Activated CD4-positive, alpha-beta T cell treated with anti-CD3 and anti-CD28 coated beads, Interleukin-2, amount 50 U/mL, for 48 hours (primary cell): ENCODE data around the gene AGRN.

ENCODE experiments used
- DNase-seq, 2 experiments: peaks; one replicate each; pipeline ENCODE4 v3.0.0-alpha.2; 2020

AGRN gene

DNA sequence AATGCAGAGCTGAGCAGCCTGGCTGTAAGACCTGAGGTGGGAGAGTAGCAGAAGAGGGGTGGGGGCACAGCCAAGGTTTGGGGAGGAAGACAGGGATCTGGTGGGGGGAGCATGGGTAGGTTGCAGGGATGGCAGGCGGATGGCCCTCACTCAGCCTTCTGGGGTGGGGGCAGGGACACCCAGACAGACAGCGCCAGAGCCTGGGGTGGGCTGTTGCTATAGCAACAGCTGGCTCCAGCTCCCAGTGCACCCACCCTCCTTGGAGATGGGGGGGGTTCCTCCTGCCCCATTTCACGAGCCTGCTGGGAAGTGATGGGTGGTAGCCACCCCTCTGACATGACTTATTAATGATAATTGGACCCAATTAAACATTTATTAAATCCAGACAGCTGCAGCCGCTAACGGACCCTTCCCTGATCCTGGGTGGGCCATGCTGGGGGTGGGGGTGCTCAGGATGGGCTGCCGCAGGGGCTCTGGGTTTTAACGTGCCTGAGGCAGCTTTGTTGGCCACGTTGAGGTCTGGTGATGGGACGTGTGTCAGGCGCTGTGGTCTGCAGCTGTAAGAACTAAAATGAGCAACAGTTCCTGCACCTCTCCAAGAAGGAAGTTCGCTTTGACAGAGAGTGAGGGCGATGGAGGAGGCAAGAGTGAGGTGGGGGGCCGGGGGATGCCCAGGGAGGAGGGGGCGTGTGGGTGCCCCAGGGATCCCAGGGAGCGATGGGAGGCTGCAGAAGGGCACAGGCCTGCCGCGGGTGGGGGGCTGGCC lies 19.4 kb downstream of the AGRN start:
- peak in 1 of 2 experiments; percentile 49 for DNase-seq

DNA sequence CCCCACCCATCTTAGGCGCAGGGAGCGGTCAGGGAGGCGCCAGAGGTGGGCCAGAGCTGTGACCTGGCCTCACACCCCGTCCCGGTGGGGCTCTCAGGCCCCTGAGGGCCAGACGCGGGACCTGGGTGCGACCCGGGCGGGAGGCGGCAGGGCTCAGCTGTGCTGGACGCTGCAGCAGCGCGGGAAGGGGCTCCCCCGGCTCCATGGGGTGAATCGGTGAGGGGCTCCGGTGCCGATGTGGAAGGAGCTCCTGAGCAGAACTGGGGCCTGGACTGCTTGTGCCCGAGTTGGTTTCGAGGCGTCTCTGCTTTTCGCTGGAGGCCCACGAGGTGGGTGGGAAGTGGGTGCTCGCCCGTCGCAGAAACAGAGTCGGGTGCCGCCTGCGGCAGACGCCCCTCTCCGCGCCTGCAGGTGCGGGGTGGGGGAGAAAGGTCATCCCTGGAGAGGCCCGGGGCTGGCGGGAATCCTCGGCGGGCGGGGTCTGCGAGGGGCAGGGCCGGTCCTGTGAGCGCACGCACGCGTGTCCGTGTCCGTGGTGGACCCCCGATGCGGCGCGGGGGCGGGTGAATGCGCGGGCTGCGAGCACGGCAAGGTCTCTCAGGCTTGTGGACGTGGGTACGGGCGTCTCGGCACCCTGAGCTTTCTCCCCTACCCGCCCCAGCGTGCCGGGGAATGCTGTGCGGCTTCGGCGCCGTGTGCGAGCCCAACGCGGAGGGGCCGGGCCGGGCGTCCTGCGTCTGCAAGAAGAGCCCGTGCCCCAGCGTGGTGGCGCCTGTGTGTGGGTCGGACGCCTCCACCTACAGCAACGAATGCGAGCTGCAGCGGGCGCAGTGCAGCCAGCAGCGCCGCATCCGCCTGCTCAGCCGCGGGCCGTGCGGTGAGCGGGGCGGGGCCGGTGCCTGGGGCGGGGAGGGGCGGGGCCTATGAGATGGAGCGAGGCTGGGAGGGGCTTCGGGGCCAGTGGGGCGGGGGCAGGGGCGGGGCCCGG lies 20.4 kb downstream of the AGRN start:
- DNase-seq: peak; percentile 72

DNA sequence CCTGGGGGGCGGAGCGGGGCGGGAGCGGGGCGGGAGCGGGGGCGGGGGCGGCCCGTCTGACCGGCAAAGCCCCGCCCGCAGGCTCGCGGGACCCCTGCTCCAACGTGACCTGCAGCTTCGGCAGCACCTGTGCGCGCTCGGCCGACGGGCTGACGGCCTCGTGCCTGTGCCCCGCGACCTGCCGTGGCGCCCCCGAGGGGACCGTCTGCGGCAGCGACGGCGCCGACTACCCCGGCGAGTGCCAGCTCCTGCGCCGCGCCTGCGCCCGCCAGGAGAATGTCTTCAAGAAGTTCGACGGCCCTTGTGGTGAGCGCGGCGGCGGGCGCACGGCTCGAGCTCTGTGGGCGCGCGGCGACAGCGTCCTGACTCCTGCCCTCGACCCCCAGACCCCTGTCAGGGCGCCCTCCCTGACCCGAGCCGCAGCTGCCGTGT lies 21.2 kb downstream of the AGRN start:
- DNase-seq: no peak

DNA sequence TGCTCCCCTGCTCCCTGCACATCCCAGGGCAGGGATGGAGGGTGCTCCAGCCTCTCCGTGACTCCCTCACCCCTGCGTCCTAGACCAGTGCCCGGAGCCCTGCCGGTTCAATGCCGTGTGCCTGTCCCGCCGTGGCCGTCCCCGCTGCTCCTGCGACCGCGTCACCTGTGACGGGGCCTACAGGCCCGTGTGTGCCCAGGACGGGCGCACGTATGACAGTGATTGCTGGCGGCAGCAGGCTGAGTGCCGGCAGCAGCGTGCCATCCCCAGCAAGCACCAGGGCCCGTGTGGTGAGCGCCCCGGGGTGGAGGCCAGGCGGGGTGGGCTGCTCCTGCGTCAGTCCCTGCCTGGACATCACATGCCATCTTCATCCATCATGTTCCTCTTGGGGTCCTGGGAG lies 22.0 kb downstream of the AGRN start:
- no peak for DNase-seq

DNA sequence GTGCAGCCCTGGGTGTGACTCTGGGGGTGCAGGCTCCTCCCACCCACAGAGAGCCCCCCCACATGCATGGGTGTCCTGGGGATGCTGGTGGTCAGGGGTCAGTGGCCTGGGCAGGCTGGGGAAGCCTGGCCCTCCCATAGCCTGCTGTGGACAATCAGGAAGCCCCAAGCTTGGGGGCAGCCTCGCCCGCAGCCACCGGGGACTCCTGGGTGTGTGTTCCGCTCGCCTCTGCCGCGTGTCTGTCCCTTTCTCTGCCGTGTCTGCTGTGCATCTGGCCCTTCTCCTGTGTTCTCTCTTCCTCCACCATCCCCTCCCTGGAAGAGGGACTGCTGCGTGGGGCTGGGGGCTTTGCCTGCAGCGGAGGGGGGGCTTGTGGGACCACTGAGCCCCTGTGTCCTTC lies 22.9 kb downstream of the AGRN start:
- no peak for DNase-seq

DNA sequence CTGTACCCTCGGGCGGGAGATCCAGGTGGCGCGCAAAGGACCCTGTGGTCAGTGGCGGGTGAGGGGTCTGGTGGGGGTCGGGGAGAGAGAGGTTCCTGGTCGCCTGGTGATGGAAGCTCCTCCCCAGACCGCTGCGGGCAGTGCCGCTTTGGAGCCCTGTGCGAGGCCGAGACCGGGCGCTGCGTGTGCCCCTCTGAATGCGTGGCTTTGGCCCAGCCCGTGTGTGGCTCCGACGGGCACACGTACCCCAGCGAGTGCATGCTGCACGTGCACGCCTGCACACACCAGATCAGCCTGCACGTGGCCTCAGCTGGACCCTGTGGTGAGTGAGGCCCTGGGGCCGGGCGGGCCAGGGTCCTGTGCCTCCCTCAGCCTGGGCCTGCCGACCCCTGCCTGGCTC lies 23.5 kb downstream of the AGRN start:
- DNase-seq: no peak

DNA sequence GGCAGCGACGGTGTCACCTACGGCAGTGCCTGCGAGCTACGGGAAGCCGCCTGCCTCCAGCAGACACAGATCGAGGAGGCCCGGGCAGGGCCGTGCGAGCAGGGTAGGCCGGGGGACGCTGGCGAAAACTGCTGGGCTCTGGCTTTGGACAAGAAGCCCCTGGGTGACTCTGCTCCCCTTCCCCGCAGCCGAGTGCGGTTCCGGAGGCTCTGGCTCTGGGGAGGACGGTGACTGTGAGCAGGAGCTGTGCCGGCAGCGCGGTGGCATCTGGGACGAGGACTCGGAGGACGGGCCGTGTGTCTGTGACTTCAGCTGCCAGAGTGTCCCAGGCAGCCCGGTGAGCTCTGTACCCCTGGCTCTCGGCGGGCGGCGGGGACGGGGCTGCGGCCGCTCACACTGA lies 24.0 kb downstream of the AGRN start:
- DNase-seq: no peak

DNA sequence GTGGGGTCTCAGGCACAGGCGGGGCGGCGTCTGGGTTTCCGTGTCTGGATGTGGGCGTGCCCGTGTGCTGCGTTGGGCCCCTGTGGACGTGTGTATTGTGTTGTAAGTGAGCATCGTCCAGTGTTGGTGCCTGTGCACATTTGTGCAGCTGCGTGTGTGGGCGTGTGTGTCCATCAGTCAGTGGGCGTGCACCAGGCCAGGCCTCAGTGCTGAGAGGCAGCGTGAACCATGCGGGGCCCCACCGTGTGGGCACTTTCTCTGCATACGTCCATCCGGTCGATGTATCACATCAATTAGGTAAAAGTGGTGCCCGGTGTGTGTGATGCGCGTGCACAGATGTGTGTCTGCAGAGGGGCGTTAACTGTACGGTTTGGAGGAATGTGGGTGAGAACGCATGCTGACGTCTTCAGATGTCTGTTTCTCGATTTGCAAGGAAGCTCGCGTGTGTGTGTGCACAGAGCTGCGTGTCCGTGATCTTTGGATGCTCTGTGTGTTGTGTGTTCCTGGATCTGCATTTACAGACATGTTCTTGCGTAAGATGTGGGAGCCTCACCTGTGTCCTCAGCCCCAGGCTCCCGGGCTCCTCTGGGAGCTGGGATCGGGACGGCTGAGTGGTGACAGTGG lies 24.6 kb downstream of the AGRN start:
- no peak for DNase-seq

DNA sequence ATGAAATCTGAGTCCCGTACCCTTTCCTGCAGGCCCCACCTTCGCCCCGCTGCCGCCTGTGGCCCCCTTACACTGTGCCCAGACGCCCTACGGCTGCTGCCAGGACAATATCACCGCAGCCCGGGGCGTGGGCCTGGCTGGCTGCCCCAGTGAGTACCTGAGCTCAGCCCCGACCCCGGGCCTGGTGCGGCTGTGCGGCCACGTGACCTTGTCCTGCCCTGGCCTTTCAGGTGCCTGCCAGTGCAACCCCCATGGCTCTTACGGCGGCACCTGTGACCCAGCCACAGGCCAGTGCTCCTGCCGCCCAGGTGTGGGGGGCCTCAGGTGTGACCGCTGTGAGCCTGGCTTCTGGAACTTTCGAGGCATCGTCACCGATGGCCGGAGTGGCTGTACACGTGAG lies 25.2 kb downstream of the AGRN start:
- DNase-seq: no peak

DNA sequence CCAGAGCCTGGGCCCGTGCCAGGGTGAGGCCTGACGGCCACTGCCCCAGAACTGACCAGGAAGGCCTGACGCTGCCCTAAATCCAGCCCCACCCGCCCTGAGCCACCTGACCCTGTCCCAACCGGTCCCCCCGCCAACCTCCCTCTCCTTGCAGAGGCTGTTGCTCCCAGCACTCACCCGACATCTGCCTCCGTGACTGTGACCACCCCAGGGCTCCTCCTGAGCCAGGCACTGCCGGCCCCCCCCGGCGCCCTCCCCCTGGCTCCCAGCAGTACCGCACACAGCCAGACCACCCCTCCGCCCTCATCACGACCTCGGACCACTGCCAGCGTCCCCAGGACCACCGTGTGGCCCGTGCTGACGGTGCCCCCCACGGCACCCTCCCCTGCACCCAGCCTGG lies 26.3 kb downstream of the AGRN start:
- no peak for DNase-seq

DNA sequence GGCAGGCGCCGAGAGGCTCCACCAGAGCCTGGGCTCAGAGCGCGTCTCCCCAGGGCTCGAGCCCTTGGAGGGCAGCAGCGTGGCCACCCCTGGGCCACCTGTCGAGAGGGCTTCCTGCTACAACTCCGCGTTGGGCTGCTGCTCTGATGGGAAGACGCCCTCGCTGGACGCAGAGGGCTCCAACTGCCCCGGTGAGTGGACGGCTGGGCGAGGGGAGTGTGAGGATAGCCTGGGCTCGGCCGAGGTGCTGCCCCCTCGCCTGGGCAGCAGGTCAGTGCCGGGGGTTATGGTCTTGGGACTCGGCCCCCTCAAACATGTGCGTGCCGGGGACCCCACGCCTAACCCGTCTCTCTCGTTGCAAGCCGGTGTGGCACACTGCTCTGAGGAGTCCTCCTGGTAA lies 26.8 kb downstream of the AGRN start:
- no peak for DNase-seq

DNA sequence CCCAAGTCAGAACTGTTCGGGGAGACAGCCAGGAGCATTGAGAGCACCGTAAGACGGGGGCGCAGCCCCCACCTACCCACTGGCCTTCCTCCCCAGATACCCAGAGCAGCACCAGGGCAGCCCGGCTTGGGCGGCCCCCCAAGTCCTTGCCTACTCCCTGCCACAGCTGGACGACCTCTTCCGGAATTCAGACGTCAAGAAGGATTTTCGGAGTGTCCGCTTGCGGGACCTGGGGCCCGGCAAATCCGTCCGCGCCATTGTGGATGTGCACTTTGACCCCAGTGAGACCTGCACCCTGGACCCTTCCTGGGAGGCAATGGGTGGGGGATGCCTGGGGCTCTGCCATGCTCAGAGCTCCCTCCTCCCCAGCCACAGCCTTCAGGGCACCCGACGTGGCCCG lies 27.5 kb downstream of the AGRN start:
- no peak for DNase-seq

DNA sequence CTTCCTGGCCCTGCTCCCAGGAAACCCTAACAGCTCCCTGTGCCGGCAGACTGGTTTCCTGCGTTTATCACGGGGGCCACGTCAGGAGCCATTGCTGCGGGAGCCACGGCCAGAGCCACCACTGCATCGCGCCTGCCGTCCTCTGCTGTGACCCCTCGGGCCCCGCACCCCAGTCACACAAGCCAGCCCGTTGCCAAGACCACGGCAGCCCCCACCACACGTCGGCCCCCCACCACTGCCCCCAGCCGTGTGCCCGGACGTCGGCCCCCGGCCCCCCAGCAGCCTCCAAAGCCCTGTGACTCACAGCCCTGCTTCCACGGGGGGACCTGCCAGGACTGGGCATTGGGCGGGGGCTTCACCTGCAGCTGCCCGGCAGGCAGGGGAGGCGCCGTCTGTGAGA lies 28.0 kb downstream of the AGRN start:
- no peak for DNase-seq

DNA sequence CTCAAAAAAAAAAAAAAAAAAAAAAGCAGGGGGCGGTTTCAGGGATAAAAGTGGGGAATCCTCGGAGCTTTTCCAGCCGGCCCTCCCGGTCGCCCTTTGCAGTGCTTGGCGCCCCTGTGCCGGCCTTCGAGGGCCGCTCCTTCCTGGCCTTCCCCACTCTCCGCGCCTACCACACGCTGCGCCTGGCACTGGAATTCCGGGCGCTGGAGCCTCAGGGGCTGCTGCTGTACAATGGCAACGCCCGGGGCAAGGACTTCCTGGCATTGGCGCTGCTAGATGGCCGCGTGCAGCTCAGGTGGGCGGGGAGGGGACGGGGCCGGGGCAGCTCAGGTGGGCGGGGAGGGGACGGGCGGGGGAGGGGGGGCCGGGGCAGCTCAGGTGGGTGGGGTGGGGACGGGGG lies 28.8 kb downstream of the AGRN start:
- no peak for DNase-seq

DNA sequence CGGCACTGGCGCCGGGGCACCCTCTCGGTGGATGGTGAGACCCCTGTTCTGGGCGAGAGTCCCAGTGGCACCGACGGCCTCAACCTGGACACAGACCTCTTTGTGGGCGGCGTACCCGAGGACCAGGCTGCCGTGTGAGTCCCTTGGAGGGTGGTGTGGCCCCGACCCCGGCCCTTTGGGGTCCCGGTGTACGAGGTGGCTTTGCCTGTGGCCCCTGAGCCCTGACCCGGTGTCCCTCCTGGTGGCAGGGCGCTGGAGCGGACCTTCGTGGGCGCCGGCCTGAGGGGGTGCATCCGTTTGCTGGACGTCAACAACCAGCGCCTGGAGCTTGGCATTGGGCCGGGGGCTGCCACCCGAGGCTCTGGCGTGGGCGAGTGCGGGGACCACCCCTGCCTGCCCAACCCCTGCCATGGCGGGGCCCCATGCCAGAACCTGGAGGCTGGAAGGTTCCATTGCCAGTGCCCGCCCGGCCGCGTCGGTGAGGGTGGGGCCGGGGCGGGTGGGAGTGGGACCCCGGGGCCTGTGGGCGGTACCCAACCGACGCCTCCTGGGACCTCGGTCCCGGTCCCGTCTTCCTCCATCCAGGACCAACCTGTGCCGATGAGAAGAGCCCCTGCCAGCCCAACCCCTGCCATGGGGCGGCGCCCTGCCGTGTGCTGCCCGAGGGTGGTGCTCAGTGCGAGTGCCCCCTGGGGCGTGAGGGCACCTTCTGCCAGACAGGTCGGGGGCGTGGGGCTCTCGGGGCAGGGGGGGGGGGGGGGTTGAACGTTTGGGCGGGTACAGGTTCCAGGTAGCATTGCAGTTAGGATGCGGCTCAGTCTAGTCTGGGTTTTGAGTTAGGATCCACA lies 29.6 kb downstream of the AGRN start:
- no peak for DNase-seq

DNA sequence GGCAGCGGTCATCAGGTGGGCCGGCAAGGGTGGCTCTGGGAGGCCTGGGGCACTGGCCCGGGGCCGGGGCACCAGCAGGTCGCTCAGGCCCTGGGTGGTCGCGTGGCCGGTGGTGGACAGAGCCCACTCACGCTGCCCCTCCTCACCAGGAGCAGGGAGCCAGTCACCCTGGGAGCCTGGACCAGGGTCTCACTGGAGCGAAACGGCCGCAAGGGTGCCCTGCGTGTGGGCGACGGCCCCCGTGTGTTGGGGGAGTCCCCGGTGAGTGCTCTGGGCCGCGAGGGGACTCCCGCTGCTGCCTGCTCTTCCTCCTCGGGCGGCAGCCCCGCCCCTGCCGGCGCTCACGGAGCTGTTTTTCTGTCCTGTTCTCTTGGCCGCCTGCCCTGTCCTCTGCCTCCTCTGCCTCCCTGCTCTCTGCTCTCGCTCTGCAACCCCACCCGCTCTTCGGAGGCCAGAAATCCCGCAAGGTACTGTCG lies 30.7 kb downstream of the AGRN start:
- DNase-seq: no peak

DNA sequence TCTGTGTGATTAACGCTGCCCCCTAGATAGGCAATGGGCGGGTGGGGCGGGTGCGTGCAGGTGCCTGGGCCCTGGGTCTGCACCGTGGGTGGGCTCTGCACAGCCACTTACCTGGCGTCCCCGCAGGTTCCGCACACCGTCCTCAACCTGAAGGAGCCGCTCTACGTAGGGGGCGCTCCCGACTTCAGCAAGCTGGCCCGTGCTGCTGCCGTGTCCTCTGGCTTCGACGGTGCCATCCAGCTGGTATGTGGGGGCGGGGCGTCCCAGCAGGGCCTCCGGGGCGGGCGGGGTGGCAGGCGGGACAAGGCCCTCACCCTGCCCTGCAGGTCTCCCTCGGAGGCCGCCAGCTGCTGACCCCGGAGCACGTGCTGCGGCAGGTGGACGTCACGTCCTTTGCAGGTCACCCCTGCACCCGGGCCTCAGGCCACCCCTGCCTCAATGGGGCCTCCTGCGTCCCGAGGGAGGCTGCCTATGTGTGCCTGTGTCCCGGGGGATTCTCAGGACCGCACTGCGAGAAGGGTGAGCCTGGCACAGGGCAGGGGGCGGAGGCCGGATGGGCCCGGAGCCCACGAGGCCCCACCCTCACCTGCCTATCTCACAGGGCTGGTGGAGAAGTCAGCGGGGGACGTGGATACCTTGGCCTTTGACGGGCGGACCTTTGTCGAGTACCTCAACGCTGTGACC lies 31.3 kb downstream of the AGRN start:
- no peak for DNase-seq

DNA sequence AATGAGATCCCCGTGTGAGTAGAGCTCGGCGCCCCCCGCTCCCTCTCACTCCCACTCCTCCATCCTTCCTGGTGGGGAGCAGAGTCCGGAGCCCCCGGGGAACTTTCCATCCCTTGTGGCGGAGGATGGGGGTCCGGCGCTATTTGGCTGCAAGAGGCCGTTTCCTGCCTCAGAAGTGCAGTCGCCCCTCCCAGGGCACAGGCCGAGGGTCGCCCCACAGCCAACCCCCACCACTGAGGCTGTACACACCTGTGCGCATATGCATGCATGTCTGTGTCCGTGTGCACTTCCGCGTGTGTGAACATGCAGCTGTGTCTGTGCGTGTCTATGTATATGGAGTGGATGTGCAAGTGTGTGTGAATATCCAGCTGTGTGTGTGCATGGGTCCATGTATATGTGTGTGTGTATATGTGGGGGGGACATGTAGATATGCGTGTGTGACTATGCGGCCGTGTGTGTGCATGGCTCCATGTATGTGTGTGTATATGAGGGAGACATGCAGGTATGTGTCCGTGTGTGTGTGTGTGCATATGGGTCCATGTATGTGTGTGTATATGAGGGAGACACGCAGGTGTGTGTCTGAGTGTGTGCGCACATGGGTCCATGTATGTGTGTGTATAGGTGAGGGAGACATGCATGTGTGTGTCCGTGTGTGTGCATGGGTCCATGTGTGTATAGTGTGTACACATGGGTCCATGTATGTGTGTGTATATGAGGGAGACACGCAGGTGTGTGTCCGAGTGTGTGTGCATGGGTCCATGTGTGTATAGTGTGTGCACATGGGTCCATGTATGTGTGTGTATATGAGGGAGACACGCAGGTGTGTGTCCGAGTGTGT lies 32.3 kb downstream of the AGRN start:
- no peak for DNase-seq

DNA sequence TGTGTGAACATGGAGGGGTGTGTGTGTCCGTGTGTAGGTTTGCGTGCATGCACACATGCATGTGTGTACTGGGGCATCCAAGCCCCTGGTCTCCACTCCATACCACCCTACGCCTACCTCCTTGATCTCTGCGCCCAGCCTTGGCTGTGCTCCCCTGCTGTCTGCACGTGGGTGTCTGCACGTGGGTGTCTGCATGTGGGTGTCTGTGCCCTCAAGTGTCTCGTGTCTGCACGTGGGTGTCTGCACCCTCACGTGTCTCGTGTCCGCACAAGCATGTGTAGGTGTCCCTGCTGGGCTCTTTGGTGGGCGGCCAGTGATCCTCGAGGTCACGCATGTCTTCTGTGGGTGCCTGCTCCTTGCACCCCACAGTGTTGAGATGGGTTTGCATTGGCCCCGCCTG lies 33.1 kb downstream of the AGRN start:
- no peak for DNase-seq

DNA sequence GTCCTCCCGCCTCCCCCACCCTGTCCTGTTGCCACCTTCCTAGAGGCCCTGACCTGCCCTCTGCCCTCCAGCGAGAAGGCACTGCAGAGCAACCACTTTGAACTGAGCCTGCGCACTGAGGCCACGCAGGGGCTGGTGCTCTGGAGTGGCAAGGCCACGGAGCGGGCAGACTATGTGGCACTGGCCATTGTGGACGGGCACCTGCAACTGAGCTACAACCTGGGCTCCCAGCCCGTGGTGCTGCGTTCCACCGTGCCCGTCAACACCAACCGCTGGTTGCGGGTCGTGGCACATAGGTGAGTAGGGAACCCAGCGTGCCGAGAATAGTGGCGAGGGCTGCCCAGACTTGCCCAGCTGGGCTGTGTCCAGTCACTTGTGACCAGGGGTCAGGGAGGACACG lies 33.8 kb downstream of the AGRN start:
- DNase-seq: no peak

DNA sequence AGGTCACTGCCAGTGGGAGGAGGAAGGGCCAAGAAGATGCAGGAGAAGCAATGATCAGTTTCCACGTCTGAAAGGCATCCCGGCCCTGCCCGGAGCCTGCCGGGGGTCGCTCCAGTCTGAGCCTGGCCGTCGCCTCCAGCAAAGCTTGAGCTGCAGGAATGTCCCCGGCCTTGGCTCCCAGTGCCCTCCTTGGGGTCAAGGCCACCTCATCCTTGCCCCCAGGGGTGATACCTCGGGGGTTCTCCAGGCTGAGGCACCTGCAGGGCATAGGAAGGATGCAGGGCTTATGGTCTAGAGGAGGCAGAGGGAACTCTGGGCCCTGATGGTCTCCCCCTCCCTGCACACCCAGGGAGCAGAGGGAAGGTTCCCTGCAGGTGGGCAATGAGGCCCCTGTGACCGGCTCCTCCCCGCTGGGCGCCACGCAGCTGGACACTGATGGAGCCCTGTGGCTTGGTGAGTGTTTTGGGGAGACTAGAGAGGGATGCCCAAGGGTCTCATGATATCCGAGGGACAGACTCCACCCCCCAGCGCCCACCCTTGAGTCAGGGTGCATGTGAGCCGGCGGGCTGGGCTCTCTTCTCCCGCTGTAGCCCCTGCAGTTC lies 34.3 kb downstream of the AGRN start:
- DNase-seq: no peak
